H9 (cell line): ENCODE measurements around the gene NUP85. TPM values are rescaled to one million over a fixed set of nuclear protein-coding genes. Genes with fewer than 3 reads are reported as not detected.

Experiments
- DNase-seq: peaks from one replicate; pipeline ENCODE4 v3.0.0-alpha.2; 2017
- H2AFZ ChIP-seq: one replicate; pipeline ENCODE4 v1.6.1; 2013; ENCODE audit warnings: mild to moderate bottlenecking, low read length, control low read depth, moderate library complexity
- H2AK5ac ChIP-seq: 2 replicates; pipeline ENCODE4 v1.6.1; 2013; ENCODE audit warnings: low read length, control low read depth, mixed read lengths; ENCODE audit not compliant: insufficient read length
- H2BK120ac ChIP-seq: one replicate; pipeline ENCODE4 v1.6.1; 2013; ENCODE audit warnings: low read depth, mild to moderate bottlenecking, low read length, control low read depth, inconsistent platforms; ENCODE audit not compliant: poor library complexity, severe bottlenecking
- H2BK12ac ChIP-seq: 2 replicates; pipeline ENCODE4 v1.6.1; 2013; ENCODE audit warnings: low read length, control low read depth, mixed read lengths, low read depth; ENCODE audit not compliant: insufficient read length
- H2BK15ac ChIP-seq: 2 replicates; pipeline ENCODE4 v1.6.1; 2013; ENCODE audit warnings: low read depth, low read length, control low read depth
- H2BK20ac ChIP-seq: one replicate; pipeline ENCODE4 v1.6.1; 2013; ENCODE audit warnings: low read depth, mild to moderate bottlenecking, low read length, control low read depth, inconsistent platforms; ENCODE audit not compliant: poor library complexity, severe bottlenecking
- H2BK5ac ChIP-seq: 2 replicates; pipeline ENCODE4 v1.6.1; 2013; ENCODE audit warnings: low read length, control low read depth, mixed read lengths; ENCODE audit not compliant: insufficient read length
- H3K14ac ChIP-seq: 2 replicates; pipeline ENCODE4 v1.6.1; 2013; ENCODE audit warnings: low read length, control low read depth; ENCODE audit not compliant: insufficient read depth
- H3K18ac ChIP-seq: 2 replicates; pipeline ENCODE4 v1.6.1; 2013; ENCODE audit warnings: low read depth, mild to moderate bottlenecking, mixed read lengths, low read length, control low read depth; ENCODE audit not compliant: insufficient read length
- H3K23ac ChIP-seq: 2 replicates; pipeline ENCODE4 v1.6.1; 2013; ENCODE audit warnings: low read length, control low read depth, mixed read lengths, low read depth; ENCODE audit not compliant: insufficient read length
- H3K23me2 ChIP-seq: 2 replicates; pipeline ENCODE4 v1.6.1; 2013; ENCODE audit warnings: low read depth, mild to moderate bottlenecking, mixed read lengths, low read length, control low read depth; ENCODE audit not compliant: insufficient read length, poor library complexity, severe bottlenecking
- H3K27ac ChIP-seq: 2 replicates; pipeline ENCODE4 v1.5.1; 2013; ENCODE audit warnings: low read length, control low read depth, mixed read lengths, low read depth; ENCODE audit not compliant: insufficient read length
- H3K27me3 ChIP-seq: 2 replicates; pipeline ENCODE4 v1.6.1; 2013; ENCODE audit warnings: low read length, control low read depth, inconsistent platforms; ENCODE audit not compliant: insufficient read depth
- H3K4ac ChIP-seq: 2 replicates; pipeline ENCODE4 v1.6.1; 2013; ENCODE audit warnings: low read depth, mild to moderate bottlenecking, control low read depth, inconsistent platforms, low read length, moderate library complexity
- H3K4me1 ChIP-seq: 2 replicates; pipeline ENCODE4 v1.6.1; 2013; ENCODE audit warnings: low read length, control low read depth, inconsistent platforms; ENCODE audit not compliant: insufficient read depth
- H3K4me2 ChIP-seq: 2 replicates; pipeline ENCODE4 v1.6.1; 2013; ENCODE audit warnings: low read length, control low read depth, mixed read lengths; ENCODE audit not compliant: insufficient read length, insufficient read depth
- H3K56ac ChIP-seq: 2 replicates; pipeline ENCODE4 v1.6.1; 2013; ENCODE audit warnings: low read depth, mild to moderate bottlenecking, mixed read lengths, low read length, control low read depth; ENCODE audit not compliant: insufficient read length
- H3K79me1 ChIP-seq: 2 replicates; pipeline ENCODE4 v1.6.1; 2013; ENCODE audit warnings: low read depth, mild to moderate bottlenecking, moderate library complexity, low read length, control low read depth, inconsistent platforms; ENCODE audit not compliant: insufficient read depth, poor library complexity, severe bottlenecking
- H3K79me2 ChIP-seq: 2 replicates; pipeline ENCODE4 v1.6.1; 2013; ENCODE audit warnings: low read length, control low read depth, inconsistent platforms; ENCODE audit not compliant: insufficient read depth
- H3K9ac ChIP-seq: 2 replicates; pipeline ENCODE4 v1.6.1; 2013; ENCODE audit warnings: low read length, control low read depth, mixed read lengths; ENCODE audit not compliant: insufficient read length; ENCODE audit errors: extremely low read depth
- H3K9me3 ChIP-seq: one replicate; pipeline ENCODE4 v1.6.1; 2013; ENCODE audit warnings: low read depth, low read length, inconsistent platforms; ENCODE audit not compliant: control insufficient read depth
- H3T11ph ChIP-seq: one replicate; pipeline ENCODE4 v1.6.1; 2013; ENCODE audit warnings: mild to moderate bottlenecking, low read length, control low read depth, inconsistent platforms
- H4K20me1 ChIP-seq: one replicate; pipeline ENCODE4 v1.6.1; 2013; ENCODE audit not compliant: control insufficient read depth, insufficient read length, insufficient read depth
- H4K5ac ChIP-seq: 2 replicates; pipeline ENCODE4 v1.6.1; 2013; ENCODE audit warnings: low read depth, mild to moderate bottlenecking, mixed read lengths, low read length, control low read depth; ENCODE audit not compliant: insufficient read length
- H4K8ac ChIP-seq: replicated peaks from 2 replicates; pipeline ENCODE4 v1.6.1; 2013; ENCODE audit warnings: low read length, control low read depth, mixed read lengths, low read depth; ENCODE audit not compliant: insufficient read length
- H4K91ac ChIP-seq: 2 replicates; pipeline ENCODE4 v1.6.1; 2013; ENCODE audit warnings: low read depth, mild to moderate bottlenecking, moderate library complexity, mixed read lengths, low read length, control low read depth; ENCODE audit not compliant: insufficient read length
- H3K27ac Mint-ChIP-seq, 3 experiments: 2 replicates in 2 of 3; 3 replicates in 1 of 3; pipeline ENCODE4 v1.8.0; 2020 to 2021; ENCODE audit warnings: mixed read lengths in 3 of 3, mild to moderate bottlenecking in 1 of 3, moderate library complexity in 1 of 3
- H3K27me3 Mint-ChIP-seq: 2 replicates; pipeline ENCODE4 v1.8.0; 2021; ENCODE audit warnings: low read depth, mild to moderate bottlenecking, moderate library complexity, mixed read lengths
- H3K36me3 Mint-ChIP-seq, 3 experiments: 2 replicates in 2 of 3; 3 replicates in 1 of 3; pipeline ENCODE4 v1.8.0; 2020 to 2021; ENCODE audit warnings: low read depth in 3 of 3, mixed read lengths in 3 of 3; ENCODE audit not compliant: insufficient read depth in 1 of 3
- H3K4me1 Mint-ChIP-seq, 2 experiments: 2 replicates each; pipeline ENCODE4 v1.8.0; 2020; ENCODE audit warnings: mixed read lengths in 2 of 2
- H3K4me3 Mint-ChIP-seq, 2 experiments: 2 replicates in 1 of 2; 3 replicates in 1 of 2; pipeline ENCODE4 v1.8.0; 2020 to 2021; ENCODE audit warnings: mild to moderate bottlenecking in 2 of 2, mixed read lengths in 2 of 2, moderate library complexity in 1 of 2
- H3K9me3 Mint-ChIP-seq, 2 experiments: 2 replicates in 1 of 2; 3 replicates in 1 of 2; pipeline ENCODE4 v1.8.0; 2020; ENCODE audit warnings: mild to moderate bottlenecking in 2 of 2, mixed read lengths in 2 of 2, moderate library complexity in 1 of 2
- WGBS: extraction: QIAGEN DNeasy Blood & Tissue Kit; methylation state at CpG from one replicate; pipeline ENCODE4 v1.1.7; 2013; ENCODE audit warnings: missing lambda C conversion rate, low lambda C conversion rate, mixed read lengths; ENCODE audit not compliant: insufficient read length; ENCODE audit errors: extremely low coverage; 5-methylcytosine and 5-hydroxymethylcytosine counted together
- total RNA-seq: library from RNA; stranded (reverse); gene quantifications from 2 replicates; pipeline ENCODE4 v1.2.1, GENCODE V29; 2021
- TF ChIP-seq, protein P1 (sequence below): fragments of 200-600 bp; sonication (generic); conservative IDR thresholded peaks from 3 replicates; pipeline ENCODE4 v1.8.0; 2021; ENCODE audit warnings: antibody characterized with exemption, mild to moderate bottlenecking

The NUP85 gene
- total RNA-seq, 1 experiment from 2014 or later = 145 TPM

DNA sequence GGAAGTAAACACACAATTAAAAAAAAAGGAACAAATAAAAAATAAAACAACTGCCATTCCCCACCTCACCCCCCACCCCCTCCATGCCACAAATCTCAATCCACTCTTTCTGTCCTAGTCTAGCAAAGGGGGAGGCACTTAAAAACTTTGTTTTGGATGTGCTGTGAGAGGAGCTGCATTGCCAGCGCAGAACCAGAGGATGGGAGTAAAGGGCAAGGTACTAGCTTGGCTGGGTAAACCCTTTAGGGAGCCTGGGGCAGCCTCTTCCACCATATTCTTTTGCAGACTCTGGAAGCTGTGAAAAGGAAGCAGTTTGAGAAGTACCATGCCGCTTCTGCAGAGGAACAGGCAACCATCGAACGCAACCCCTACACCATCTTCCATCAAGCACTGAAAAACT, 57.6 kb downstream of the NUP85 start:
- Mint-ChIP-seq H3K9me3 (no peaks in the 10 kb centered on the region), H3K27ac (no peak overlapping the region), H3K4me3 (peak overlapping the region; percentile 99), H3K4me1 (peaks cover 30 to 32% of the 10 kb centered on the region in 2 experiments), H3K36me3 (peaks cover 8 to 54% (median 50%) of the 10 kb centered on the region in 3 experiments; a peak in 6 of 7 replicates), H3K27me3 (no peaks in the 10 kb centered on the region)
- no peak overlapping the region for H4K5ac ChIP-seq
- H2BK12ac ChIP-seq = no peak overlapping the region
- no peak overlapping the region for H2BK15ac ChIP-seq
- no peak overlapping the region for H2BK120ac ChIP-seq
- no peak overlapping the region for H3K27ac ChIP-seq
- H3K79me1 ChIP-seq = peaks cover 4% of the 10 kb centered on the region
- H2BK5ac ChIP-seq = no peak overlapping the region
- H3K4ac ChIP-seq = no peak overlapping the region
- no peaks in the 10 kb centered on the region for H4K20me1 ChIP-seq
- DNase-seq = no peak
- H3K23me2 ChIP-seq = peaks cover 4% of the 10 kb centered on the region
- WGBS = no CpG with 5 or more reads among the region's 4 CpGs
- no peaks in the 10 kb centered on the region for H3K9me3 ChIP-seq
- H3K27me3 ChIP-seq = no peaks in the 10 kb centered on the region
- peaks cover 4% of the 10 kb centered on the region for H3K4me1 ChIP-seq
- no peak overlapping the region for H3K9ac ChIP-seq
- no peak overlapping the region for H3K56ac ChIP-seq
- H3K23ac ChIP-seq = no peak overlapping the region
- H4K91ac ChIP-seq = no peak overlapping the region
- no peak overlapping the region for H2AFZ ChIP-seq
- no peak overlapping the region for H3T11ph ChIP-seq
- peak overlapping the region; percentile 81 for H3K4me2 ChIP-seq
- TF ChIP-seq, protein P1, sequence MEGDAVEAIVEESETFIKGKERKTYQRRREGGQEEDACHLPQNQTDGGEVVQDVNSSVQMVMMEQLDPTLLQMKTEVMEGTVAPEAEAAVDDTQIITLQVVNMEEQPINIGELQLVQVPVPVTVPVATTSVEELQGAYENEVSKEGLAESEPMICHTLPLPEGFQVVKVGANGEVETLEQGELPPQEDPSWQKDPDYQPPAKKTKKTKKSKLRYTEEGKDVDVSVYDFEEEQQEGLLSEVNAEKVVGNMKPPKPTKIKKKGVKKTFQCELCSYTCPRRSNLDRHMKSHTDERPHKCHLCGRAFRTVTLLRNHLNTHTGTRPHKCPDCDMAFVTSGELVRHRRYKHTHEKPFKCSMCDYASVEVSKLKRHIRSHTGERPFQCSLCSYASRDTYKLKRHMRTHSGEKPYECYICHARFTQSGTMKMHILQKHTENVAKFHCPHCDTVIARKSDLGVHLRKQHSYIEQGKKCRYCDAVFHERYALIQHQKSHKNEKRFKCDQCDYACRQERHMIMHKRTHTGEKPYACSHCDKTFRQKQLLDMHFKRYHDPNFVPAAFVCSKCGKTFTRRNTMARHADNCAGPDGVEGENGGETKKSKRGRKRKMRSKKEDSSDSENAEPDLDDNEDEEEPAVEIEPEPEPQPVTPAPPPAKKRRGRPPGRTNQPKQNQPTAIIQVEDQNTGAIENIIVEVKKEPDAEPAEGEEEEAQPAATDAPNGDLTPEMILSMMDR = no peak; the same call in 2 of the 3 replicates
- H3K18ac ChIP-seq = no peak overlapping the region
- peaks cover 18% of the 10 kb centered on the region for H3K79me2 ChIP-seq
- no peak overlapping the region for H2BK20ac ChIP-seq
- H2AK5ac ChIP-seq = no peak overlapping the region
- no peak overlapping the region for H3K14ac ChIP-seq
- no peak overlapping the region for H4K8ac ChIP-seq
